Measurements from ENCODE around the gene CIB4.
"Not testable (repeated sequence)": the region's sequence is repeated elsewhere in the genome, so short reads cannot be mapped to it uniquely, and the experiment has no call there.

Gene CIB4

DNA sequence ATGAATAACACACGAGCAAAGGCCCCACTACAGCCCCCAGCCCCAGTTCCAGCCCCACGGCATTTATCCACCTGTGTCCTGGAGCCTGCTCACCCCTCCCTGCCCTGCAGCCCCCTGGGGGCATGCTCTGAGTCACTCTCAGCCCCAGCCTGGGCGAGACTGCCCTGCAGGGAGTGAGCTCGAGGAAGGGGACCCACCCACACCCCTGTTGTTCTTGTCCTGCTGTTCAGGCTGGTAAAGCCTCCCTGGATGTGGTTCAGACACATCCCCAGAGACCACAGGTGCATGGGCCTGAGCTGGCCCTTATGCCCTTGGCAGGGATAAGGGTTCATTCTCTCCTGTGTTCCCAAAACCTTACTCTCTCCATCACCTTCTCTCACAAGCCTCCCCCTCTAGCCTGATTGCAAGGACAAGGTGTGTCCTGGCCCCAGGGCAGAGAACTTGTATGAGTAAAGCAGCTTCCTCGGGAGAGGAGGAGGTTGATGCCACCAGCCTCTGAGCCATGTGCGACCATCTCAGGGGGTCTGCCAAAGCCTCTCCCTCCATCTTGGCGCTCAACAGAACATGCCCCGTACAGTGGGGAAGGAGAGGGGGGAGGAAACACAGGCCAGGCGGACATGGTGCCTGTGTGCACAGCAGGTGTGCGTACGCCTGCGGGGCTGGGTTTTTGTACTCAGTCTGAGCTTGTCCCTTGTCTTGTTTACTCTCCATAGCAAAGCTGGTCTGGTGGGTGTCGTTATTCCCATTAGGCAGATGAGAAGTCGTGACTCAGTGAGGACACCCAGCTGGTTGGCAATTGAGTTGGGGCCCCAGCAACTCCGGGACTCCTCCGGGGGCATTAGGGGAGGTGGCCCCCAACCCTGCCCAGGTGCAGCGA lies 64.4 kb downstream of the CIB4 start:
- Mint-ChIP-seq H3K27ac (no peak overlapping the region), H3K4me1 (no peaks in the 10 kb centered on the region), H3K36me3 (ENCODE audit: low read depth) (no peaks in the 10 kb centered on the region), H3K9me3 (no peaks in the 10 kb centered on the region), H3K27me3 (peaks cover 11% of the 10 kb centered on the region), H3K4me3 (no peak overlapping the region)
- DNase-seq (no peak), ATAC-seq (no peak)

DNA sequence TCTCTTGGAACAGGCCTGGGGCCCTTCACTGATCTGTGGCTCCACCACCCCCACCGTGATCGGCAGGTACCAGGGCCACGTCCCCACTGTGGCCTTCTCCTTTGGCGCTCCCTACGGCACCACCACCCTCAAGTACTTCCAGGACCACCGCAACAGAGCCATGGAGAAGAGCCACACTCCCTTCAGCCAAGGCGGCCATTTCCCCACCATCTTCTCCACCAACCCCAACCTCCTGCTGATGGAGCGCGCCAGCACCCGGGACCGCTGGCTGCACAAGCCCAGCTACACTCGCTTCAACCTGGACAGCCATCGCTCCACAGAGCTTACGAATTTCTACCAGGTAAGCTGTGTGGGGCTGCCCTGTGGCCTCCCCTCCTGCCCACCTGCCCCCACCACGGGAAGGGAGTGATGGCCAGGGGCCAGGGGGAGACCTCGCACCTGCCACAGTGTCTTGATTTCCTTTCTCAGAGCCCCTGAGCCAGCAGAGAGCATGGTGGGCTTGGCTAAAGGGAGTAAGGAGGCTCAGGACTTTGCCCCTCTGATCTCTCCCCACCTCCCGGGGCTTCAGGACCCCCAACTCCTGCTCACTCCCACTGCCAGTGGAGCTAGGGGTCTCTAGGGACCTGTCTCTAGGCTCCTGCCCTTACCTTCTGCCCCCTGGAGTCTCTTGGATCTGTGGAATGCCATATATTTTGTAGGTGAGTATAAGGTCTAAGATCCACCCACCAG lies 65.2 kb downstream of the CIB4 start:
- H3K4me3 Mint-ChIP-seq = no peak overlapping the region
- ATAC-seq (no peak), DNase-seq (no peak)
- H3K36me3 Mint-ChIP-seq (ENCODE audit: low read depth) = no peaks in the 10 kb centered on the region
- H3K9me3 Mint-ChIP-seq = no peaks in the 10 kb centered on the region
- no peak overlapping the region for H3K27ac Mint-ChIP-seq
- peaks cover 11% of the 10 kb centered on the region for H3K27me3 Mint-ChIP-seq
- no peaks in the 10 kb centered on the region for H3K4me1 Mint-ChIP-seq

DNA sequence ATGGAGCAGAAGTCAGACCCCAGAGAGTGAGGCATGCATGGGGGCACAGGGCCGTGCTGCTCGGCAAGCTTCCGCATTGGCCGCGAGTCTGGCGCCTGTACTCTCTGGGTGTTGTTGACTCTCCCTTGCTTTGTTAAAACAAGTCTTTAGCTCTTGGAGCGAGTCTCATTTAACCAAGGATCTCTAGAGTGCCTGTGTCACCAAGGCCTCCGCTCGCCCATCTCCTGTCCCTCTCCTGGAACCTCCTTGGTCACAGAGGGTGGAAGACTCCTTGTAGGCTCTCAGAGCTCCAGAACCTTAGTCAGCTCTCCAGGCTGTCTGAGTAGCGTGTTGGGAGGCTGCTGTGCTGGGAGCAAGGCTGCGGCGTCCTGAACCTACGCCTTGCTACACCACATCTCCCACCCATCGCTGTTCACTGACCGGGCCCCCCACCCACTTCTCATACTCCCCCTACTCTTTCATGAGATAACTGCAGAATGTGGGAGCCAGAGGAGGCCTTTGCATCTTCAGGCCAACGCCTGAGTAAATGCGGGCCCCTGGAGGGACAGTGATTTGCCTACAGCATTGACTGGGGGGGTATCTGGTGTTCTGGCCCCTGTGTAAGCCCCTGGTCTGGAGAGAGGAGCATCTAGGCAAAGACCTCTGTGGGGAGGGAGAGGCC lies 66.1 kb downstream of the CIB4 start:
- no peak for DNase-seq
- H3K27ac Mint-ChIP-seq = no peak overlapping the region
- ATAC-seq = no peak
- no peak overlapping the region for H3K4me3 Mint-ChIP-seq
- no peaks in the 10 kb centered on the region for H3K4me1 Mint-ChIP-seq
- H3K27me3 Mint-ChIP-seq = peaks cover 17% of the 10 kb centered on the region
- H3K36me3 Mint-ChIP-seq (ENCODE audit: low read depth) = no peaks in the 10 kb centered on the region
- H3K9me3 Mint-ChIP-seq = no peaks in the 10 kb centered on the region

DNA sequence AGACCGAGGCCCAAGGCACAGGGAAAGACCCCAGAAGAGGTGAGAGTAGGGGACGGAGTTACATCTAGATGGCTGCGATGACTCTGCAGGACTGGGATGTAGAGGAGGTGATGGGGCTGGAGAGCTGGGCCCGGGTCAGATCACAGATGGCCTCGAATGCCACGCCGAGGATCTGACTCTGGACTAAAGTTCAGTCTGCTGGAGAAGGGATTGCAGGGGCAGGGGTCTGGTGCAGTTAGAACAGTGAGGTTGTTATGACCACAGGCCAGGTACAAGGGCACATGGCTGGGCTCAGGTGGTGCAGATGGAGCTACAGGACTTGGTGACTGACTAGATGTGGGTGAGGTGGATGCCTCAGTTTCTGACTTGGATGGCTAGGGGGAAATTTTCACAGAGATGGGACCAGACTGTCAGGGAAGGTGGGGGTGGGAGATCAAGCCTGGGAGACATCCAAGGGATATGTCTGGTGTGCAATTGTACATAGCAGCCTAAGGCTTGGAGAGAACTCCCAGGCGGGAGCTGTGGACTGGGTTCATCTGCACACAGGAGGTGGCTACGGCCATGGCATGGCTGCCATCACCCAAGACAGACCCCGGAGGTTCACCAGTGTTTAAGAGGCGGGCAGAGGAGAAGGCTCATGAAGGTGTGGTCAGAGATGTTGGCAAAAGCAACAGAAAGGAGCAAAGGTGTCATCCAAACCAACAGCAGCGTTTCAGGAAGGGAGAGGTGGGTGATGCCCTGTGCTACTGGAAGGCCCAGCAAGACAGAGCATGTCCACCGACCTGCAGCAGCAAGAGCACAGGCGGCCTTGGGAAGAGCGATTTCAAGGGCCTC lies 66.9 kb downstream of the CIB4 start:
- Mint-ChIP-seq H3K9me3 (no peaks in the 10 kb centered on the region), H3K4me3 (no peak overlapping the region), H3K36me3 (ENCODE audit: low read depth) (no peaks in the 10 kb centered on the region), H3K27me3 (peaks cover 20% of the 10 kb centered on the region), H3K4me1 (no peaks in the 10 kb centered on the region), H3K27ac (no peak overlapping the region)
- ATAC-seq (no peak), DNase-seq (no peak)

DNA sequence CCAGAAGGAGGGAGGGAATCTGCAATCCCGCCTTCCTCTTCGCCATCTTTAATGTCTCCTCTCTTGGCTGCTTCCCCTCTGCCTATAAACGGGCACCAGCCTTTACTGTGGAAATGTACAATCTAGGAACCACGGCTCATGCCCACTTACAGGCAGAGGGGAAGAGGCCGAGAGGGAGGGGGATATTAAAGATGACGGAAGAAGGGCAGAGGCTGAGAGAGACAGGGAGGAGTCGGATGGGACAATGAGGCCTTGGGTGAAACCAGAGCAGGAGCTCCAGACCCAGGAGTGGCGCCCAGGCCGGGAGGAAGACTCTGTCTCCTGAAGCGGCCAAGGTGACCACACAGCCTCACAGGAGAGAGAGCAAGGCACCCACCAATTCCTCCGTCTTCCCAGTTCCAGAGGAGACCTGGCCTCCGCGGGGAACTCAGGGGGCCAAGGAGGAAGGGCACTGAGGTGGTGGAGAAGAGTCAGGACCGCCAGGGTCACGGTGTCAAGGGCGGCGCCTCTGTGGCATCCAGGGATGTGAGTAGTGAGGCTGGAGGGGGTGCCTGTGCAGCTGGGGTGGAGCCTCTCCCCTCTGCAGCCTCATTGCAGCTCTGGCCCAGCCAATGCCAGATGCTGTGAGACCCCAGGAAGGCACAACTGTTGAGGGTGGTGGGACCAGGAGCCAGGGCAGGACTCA lies 67.8 kb downstream of the CIB4 start:
- H3K27ac Mint-ChIP-seq = no peak overlapping the region
- no peaks in the 10 kb centered on the region for H3K4me1 Mint-ChIP-seq
- DNase-seq = no peak
- no peak overlapping the region for H3K4me3 Mint-ChIP-seq
- ATAC-seq = no peak
- H3K27me3 Mint-ChIP-seq = peaks cover 14% of the 10 kb centered on the region
- no peaks in the 10 kb centered on the region for H3K9me3 Mint-ChIP-seq
- no peaks in the 10 kb centered on the region for H3K36me3 Mint-ChIP-seq (ENCODE audit: low read depth)

DNA sequence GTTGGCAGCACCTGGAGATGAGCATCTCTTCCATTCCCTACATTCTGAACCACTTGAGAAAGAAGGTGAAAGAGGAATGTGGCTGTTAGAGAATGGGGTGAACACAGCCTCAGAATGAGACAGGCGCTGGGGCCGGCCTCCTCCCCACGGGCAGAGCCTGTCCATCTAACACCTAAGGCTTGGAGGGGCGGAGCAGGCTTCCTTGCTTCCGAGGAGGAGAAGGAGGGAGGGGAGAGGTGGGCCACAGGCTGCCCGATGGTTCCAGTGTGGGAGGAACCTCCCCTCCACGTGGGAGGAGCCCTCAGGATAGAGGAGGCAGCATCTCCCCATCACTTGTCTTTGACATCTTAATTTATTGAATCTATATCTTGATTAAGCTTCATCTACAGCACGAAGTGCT lies 68.6 kb downstream of the CIB4 start:
- DNase-seq (no peak), ATAC-seq (no peak)
- Mint-ChIP-seq H3K36me3 (ENCODE audit: low read depth) (no peaks in the 10 kb centered on the region), H3K27ac (no peak overlapping the region), H3K4me1 (no peaks in the 10 kb centered on the region), H3K9me3 (no peaks in the 10 kb centered on the region), H3K4me3 (no peak overlapping the region), H3K27me3 (peaks cover 11% of the 10 kb centered on the region)

DNA sequence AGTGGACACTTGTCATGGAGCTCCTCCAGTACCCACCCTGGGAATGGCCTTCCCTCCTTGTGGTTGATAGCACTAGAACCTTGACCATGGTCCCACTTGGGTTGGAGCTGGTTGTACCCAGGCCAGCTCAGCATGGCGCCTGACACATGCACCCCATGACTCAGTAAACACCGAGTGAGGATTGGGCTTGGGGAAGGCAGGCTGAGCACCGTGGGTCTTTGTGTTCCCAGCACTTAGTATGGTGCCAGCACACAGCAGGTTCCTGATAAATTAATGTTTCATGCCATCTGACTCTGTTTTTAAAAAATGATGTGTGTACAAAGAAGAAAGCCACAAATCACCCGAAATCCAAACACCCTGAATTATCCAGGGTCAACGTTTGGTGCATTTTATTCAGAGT lies 69.8 kb downstream of the CIB4 start:
- no peak overlapping the region for H3K4me3 Mint-ChIP-seq
- peaks cover 13% of the 10 kb centered on the region for H3K27me3 Mint-ChIP-seq
- no peaks in the 10 kb centered on the region for H3K4me1 Mint-ChIP-seq
- DNase-seq (no peak), ATAC-seq (no peak)
- no peaks in the 10 kb centered on the region for H3K9me3 Mint-ChIP-seq
- no peaks in the 10 kb centered on the region for H3K36me3 Mint-ChIP-seq (ENCODE audit: low read depth)
- no peak overlapping the region for H3K27ac Mint-ChIP-seq

DNA sequence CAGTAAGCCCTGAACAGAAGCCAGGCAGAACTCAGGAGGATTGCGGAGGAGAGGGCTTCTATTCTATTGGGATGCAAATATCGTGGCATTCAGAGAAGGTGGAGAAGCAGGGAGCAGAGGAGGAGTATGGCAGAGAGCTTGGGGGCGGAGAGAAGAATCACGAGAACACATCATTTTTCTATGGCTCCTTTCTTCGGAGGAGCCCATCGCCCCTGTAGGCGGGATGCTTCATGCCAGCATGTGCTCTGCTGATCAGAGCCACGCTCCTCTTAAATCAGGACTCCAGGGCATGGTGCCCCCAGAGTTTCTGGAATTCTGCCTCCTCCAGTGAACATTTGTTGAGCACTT lies 71.1 kb downstream of the CIB4 start:
- ATAC-seq (no peak), DNase-seq (no peak)
- no peaks in the 10 kb centered on the region for H3K4me1 Mint-ChIP-seq
- H3K36me3 Mint-ChIP-seq (ENCODE audit: low read depth) = no peaks in the 10 kb centered on the region
- H3K27ac Mint-ChIP-seq = no peak overlapping the region
- no peaks in the 10 kb centered on the region for H3K9me3 Mint-ChIP-seq
- H3K27me3 Mint-ChIP-seq = peaks cover 24% of the 10 kb centered on the region
- H3K4me3 Mint-ChIP-seq = no peak overlapping the region

DNA sequence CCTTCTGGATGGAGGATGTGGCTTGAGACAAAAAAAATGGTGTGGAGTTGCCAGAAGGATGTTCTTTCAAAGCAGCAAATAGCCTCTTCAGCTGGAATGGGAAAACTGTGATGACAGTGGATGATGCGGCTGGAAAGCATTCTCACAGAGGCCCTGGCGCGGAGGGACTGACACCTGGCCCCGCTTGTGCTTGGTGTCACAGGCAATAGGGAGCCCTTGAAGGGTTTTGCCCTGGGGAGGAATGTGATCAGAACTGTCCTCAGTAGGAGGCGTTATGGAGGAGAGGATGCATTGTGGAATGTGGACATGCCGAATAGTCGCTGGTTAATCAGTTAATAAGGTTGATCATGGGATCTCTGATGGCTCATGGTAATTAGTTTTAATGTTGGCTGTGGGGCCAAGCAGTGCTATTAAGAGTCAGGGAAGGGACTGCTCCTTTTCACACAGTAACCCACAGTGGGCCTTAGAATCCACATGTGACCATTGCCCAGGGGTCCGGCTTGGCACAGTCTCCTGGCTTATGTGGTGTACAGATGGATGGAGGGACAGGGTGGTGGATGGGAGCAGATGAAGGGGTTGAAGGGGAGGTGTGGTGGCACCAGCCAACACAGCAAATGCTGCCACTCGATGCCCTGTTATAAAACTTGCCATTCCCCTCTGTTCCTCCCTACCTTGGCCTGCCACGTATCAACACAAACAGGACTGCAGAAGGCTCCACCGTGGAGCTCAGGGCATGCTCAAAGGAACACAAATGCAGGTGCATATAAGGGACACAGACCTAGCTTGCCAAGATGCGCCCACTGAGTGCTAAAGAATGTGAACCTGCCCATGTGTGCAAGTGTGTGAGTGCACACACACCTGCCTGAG lies 71.7 kb downstream of the CIB4 start:
- Mint-ChIP-seq H3K4me1 (no peaks in the 10 kb centered on the region), H3K27me3 (peaks cover 30% of the 10 kb centered on the region), H3K9me3 (no peaks in the 10 kb centered on the region), H3K4me3 (no peak overlapping the region), H3K36me3 (ENCODE audit: low read depth) (no peaks in the 10 kb centered on the region), H3K27ac (no peak overlapping the region)
- ATAC-seq (no peak), DNase-seq (no peak)

DNA sequence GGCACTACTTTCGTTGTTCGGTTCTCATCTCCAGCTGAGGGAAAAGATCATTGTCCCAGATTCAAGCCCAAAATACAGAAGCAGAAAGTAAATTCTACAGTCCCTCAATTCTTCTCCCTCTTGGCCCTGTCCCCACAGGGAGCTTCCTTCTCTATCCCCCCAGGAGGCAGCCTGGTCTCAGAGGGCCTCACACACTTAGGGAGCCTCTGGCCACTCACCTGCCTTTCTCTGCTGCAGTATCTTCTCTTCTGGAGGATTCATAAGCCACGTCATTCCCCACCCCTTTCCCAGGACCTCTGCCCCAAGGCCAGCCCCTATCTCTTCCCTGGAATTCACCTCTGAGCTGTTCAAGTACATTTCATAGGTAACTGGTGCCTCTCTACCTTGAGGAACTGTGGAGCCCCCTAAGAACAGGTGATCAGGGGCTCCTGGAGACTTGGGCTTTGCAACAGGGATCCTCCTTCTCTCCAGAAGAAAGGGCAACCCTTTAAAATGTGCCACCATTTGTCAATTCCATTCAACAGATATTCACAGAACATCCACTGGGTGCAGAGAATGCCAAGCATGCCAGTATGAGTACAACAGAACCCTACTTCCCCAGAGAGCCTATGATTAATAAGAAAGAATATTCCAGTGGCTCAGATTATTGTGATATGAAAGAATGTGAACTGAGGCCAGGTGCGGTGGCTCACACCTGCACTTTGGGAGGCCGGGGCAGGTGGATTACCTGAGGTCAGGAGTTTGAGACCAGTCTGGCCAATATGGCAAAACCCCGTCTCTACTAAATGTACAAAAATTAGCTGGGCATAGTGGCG lies 72.9 kb downstream of the CIB4 start:
- no peak overlapping the region for H3K4me3 Mint-ChIP-seq
- peaks cover under 1% of the 10 kb centered on the region for H3K4me1 Mint-ChIP-seq
- ATAC-seq (no peak), DNase-seq (no peak)
- H3K27ac Mint-ChIP-seq = no peak overlapping the region
- H3K27me3 Mint-ChIP-seq = peaks cover 40% of the 10 kb centered on the region
- no peaks in the 10 kb centered on the region for H3K36me3 Mint-ChIP-seq (ENCODE audit: low read depth)
- H3K9me3 Mint-ChIP-seq = no peaks in the 10 kb centered on the region

DNA sequence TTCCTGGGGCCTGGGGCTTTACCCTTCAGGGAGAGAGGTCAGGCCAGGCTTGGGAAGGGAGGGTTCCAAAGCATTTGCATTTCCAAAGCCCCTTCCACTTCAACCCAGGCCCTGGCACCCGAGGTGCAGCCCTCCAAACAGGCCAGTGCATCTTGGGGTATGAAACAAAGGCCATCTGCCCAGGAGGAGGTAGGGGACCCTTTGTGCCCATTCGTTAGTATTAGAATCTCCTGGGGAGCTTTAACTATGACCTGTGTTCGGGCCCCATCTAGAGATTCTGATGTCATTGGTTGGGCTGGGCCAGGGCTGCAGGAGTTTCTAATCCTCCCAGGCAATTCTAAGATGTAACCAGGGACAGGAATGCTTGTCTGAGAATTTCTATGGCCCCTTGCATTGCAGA lies 73.6 kb downstream of the CIB4 start:
- ATAC-seq (no peak), DNase-seq (no peak)
- Mint-ChIP-seq H3K9me3 (no peaks in the 10 kb centered on the region), H3K27me3 (peaks cover 48% of the 10 kb centered on the region), H3K27ac (no peak overlapping the region), H3K4me3 (no peak overlapping the region), H3K36me3 (ENCODE audit: low read depth) (no peaks in the 10 kb centered on the region), H3K4me1 (peaks cover 4% of the 10 kb centered on the region)

DNA sequence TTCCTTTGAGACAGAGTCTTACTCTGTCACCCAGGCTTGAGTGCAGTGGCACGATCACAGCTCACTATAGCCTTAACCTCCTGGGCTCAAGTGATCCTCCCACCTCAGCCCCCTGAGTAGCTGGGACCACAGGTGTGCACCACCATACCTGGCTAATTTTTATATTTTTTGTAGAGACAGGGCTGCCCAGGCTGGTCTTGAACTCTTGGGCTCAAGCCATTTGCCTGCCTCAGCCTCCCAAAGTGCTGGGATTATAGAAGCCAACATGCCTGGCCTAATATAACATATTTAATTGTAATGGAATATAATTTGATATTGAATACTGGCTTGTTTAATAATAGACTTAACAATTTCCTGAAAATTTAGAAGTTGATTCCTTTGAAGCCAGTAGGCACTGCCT lies 74.4 kb downstream of the CIB4 start:
- not testable (repeated sequence) for H3K4me1 Mint-ChIP-seq; ATAC-seq; H3K9me3 Mint-ChIP-seq; H3K27ac Mint-ChIP-seq; DNase-seq; H3K36me3 Mint-ChIP-seq (ENCODE audit: low read depth); H3K4me3 Mint-ChIP-seq
- H3K27me3 Mint-ChIP-seq = peaks cover 53% of the 10 kb centered on the region

DNA sequence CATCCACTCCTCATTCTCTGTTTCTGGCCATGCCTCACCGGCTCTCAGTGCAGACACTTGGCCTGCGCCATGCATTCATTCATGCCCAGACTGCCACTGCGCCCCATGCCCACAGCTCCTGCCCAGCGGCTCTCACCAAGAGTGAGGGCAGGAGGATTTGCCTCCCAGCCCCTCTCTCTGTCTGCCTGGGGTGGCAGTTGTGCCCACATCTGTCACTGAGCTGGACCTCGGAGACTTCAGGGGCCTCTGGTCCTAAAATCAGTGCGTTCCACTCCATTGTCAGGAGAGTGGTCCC lies 75.1 kb downstream of the CIB4 start:
- no peak overlapping the region for H3K4me3 Mint-ChIP-seq
- DNase-seq (no peak), ATAC-seq (no peak)
- no peaks in the 10 kb centered on the region for H3K36me3 Mint-ChIP-seq (ENCODE audit: low read depth)
- peaks cover 12% of the 10 kb centered on the region for H3K4me1 Mint-ChIP-seq
- H3K9me3 Mint-ChIP-seq = no peaks in the 10 kb centered on the region
- peaks cover 60% of the 10 kb centered on the region for H3K27me3 Mint-ChIP-seq
- H3K27ac Mint-ChIP-seq = no peak overlapping the region

All from activated naive CD8-positive, alpha-beta T cell treated with anti-CD3 and anti-CD28 coated beads, Interleukin-2, amount 50 U/mL, for 24 hours (primary cell).